Brain microvascular endothelial cell (primary cell): ENCODE results near the gene NGF.
A peak's percentile ranks its signal among the peaks of the same experiment; 100 is the strongest.

ENCODE experiments used
- DNase-seq: peaks from one replicate; pipeline ENCODE4 v3.0.0-alpha.2; 2020
- H3K27ac ChIP-seq: fragments of 250-450 bp; sonication (Bioruptor Pico); 2 replicates; pipeline ENCODE4 v1.5.1; 2020; ENCODE audit warnings: mild to moderate bottlenecking, moderate library complexity
- H3K27me3 ChIP-seq: fragments of 250-450 bp; sonication (Bioruptor Pico); replicated peaks from 2 replicates; pipeline ENCODE4 v1.5.1; 2020; ENCODE audit warnings: mild to moderate bottlenecking
- H3K36me3 ChIP-seq: fragments of 250-450 bp; sonication (Bioruptor Pico); replicated peaks from 2 replicates; pipeline ENCODE4 v1.5.1; 2020; ENCODE audit warnings: mild to moderate bottlenecking
- H3K4me3 ChIP-seq: 2 replicates; pipeline ENCODE4 v1.5.1; 2011; ENCODE audit warnings: low read depth, mild to moderate bottlenecking, control low read depth, low read length, moderate library complexity
- CTCF ChIP-seq: IDR thresholded peaks from 2 replicates; pipeline ENCODE4 v1.5.1; 2011; ENCODE audit warnings: low read depth, mild to moderate bottlenecking, moderate library complexity, low read length, control low read depth, inconsistent platforms; ENCODE audit errors: missing control alignments
- in situ Hi-C: cut with HindIII; loops from 2 replicates; pipeline ENCODE4 v1.10.0; 2017; ENCODE audit warnings: low sequenced_read_pairs, low pct_ligation_motif_present

The NGF gene

GRCh38 chr1:115274467-115274866, 63.6 kb downstream of the NGF start:
- in situ Hi-C loops: no loop called here
- no peaks in the 10 kb centered on the region for H3K27me3 ChIP-seq
- H3K36me3 ChIP-seq: no peaks in the 10 kb centered on the region
- no peak overlapping the region for H3K4me3 ChIP-seq
- no peak overlapping the region for H3K27ac ChIP-seq
- TF ChIP-seq CTCF: no peak
- DNase-seq: no peak

- H3K27ac ChIP-seq: no peak overlapping the region
- H3K4me3 ChIP-seq: no peak overlapping the region
- DNase-seq: peak; percentile 40
- in situ Hi-C loops: no loop called here
- TF ChIP-seq CTCF: no peak
- no peaks in the 10 kb centered on the region for H3K36me3 ChIP-seq
- no peaks in the 10 kb centered on the region for H3K27me3 ChIP-seq
Measured at GRCh38 chr1:115266729-115267421, 71.2 kb downstream of the NGF start.

- no peak overlapping the region for H3K27ac ChIP-seq
- TF ChIP-seq CTCF: no peak
- no peak for DNase-seq
- no peaks in the 10 kb centered on the region for H3K27me3 ChIP-seq
- no peak overlapping the region for H3K4me3 ChIP-seq
- in situ Hi-C loops: no loop called here
- no peaks in the 10 kb centered on the region for H3K36me3 ChIP-seq
Measured at GRCh38 chr1:115265099-115265498, 73.0 kb downstream of the NGF start.

GRCh38 chr1:115262886-115263285, 75.2 kb downstream of the NGF start:
- no peaks in the 10 kb centered on the region for H3K36me3 ChIP-seq
- no peaks in the 10 kb centered on the region for H3K27me3 ChIP-seq
- TF ChIP-seq CTCF: no peak
- no peak overlapping the region for H3K4me3 ChIP-seq
- H3K27ac ChIP-seq: no peak overlapping the region
- peak; percentile 24 for DNase-seq
- in situ Hi-C loops: no loop called here

- H3K36me3 ChIP-seq: no peaks in the 10 kb centered on the region
- H3K27ac ChIP-seq: no peak overlapping the region
- no peak for TF ChIP-seq CTCF
- DNase-seq: no peak
- no peak overlapping the region for H3K4me3 ChIP-seq
- no peaks in the 10 kb centered on the region for H3K27me3 ChIP-seq
- in situ Hi-C loops: no loop called here
Measured at GRCh38 chr1:115261496-115261895, 76.6 kb downstream of the NGF start.

GRCh38 chr1:115258302-115258866, 79.7 kb downstream of the NGF start:
- peak; percentile 89 for DNase-seq
- in situ Hi-C loops: no loop called here
- Histone ChIP-seq H3K27ac (peak overlapping the region; percentile 82), H3K36me3 (no peaks in the 10 kb centered on the region), H3K4me3 (no peak overlapping the region), H3K27me3 (no peaks in the 10 kb centered on the region)
- TF ChIP-seq CTCF: no peak
